Measurements from ENCODE around the gene SRC. TPM values are rescaled to one million over a fixed set of nuclear protein-coding genes. Genes with fewer than 3 reads are reported as not detected.

The SRC gene
- total RNA-seq, 4 donors from 2014 or later, result 23.4 to 36.9 (median 29.0) TPM

DNA sequence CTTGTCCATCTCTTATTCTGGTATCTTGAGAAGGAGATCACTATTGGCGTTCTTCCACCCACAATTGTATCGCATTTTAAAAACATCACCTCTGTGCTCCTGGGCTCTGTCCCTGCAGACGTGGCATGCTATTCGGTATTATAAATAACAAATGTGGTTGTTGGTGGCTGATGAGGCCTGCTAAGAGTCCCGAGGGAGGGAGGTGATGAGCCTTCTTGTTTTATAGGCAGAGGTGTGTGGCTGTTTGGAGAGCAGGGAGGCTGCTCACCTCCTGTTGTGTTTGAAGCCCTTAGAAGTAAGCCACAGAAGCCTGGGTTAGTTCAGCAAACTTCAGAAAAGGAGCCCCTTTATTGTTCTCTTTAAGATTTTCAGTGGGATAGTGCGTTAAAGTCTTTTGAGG lies 40.9 kb upstream of the SRC start:
- Histone ChIP-seq H3K4me3 (no peak overlapping the region), H3K9me3 (no peaks in the 10 kb centered on the region), H3K4me1 (peaks cover 0 to 38% (median 8%) of the 10 kb centered on the region in 4 donors), H3K27ac (no peak overlapping the region), H3K36me3 (peaks cover 0 to 56% (median 8%) of the 10 kb centered on the region in 3 donors), H3K27me3 (no peaks in the 10 kb centered on the region)
- DNase-seq (ENCODE audit: low spot score in 2 of 2), result no peak
- 62 to 68% methylated on average over 6 of the region's 6 CpGs for WGBS, 2 donors
- TF ChIP-seq EP300 (IDR thresholded peaks at IDR 0.05) (no peak), POLR2A (IDR thresholded peaks at IDR 0.05) (no peak)
- TF ChIP-seq, protein P1, sequence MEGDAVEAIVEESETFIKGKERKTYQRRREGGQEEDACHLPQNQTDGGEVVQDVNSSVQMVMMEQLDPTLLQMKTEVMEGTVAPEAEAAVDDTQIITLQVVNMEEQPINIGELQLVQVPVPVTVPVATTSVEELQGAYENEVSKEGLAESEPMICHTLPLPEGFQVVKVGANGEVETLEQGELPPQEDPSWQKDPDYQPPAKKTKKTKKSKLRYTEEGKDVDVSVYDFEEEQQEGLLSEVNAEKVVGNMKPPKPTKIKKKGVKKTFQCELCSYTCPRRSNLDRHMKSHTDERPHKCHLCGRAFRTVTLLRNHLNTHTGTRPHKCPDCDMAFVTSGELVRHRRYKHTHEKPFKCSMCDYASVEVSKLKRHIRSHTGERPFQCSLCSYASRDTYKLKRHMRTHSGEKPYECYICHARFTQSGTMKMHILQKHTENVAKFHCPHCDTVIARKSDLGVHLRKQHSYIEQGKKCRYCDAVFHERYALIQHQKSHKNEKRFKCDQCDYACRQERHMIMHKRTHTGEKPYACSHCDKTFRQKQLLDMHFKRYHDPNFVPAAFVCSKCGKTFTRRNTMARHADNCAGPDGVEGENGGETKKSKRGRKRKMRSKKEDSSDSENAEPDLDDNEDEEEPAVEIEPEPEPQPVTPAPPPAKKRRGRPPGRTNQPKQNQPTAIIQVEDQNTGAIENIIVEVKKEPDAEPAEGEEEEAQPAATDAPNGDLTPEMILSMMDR (IDR thresholded peaks at IDR 0.05), result no peak

DNA sequence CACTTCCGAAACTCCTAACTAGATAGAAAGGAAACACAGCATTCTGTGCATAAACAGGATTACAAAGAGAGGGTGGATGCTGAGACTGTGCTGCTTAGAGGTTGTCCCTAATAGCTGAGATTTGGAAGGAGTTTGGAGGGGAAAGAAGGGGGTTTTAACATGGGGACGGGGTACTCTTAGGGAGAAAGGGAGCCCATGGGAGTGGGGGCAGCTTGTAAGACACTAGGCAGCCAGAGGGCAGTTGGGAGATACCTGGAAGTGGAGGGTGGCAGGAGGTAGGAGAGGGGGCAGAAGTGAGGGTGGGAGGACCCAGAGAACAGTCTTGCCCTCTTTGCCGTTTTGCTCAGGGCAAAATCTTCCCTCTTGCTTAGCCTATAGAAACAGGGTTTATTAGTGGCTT lies 40.1 kb upstream of the SRC start:
- H3K9me3 ChIP-seq, result no peaks in the 10 kb centered on the region
- no peak overlapping the region for H3K4me3 ChIP-seq
- WGBS, 2 donors, result 50 to 52% methylated on average over 3 of the region's 3 CpGs
- H3K36me3 ChIP-seq, result peaks cover 0 to 60% (median 8%) of the 10 kb centered on the region in 3 donors
- H3K4me1 ChIP-seq, result peaks cover 0 to 38% (median 8%) of the 10 kb centered on the region in 4 donors
- no peak for DNase-seq (ENCODE audit: low spot score in 2 of 2)
- H3K27me3 ChIP-seq, result no peaks in the 10 kb centered on the region
- TF ChIP-seq EP300 (IDR thresholded peaks at IDR 0.05), result no peak
- TF ChIP-seq POLR2A (IDR thresholded peaks at IDR 0.05), result no peak
- TF ChIP-seq, protein P1 (IDR thresholded peaks at IDR 0.05), result no peak
- H3K27ac ChIP-seq, result peak overlapping the region in 2 of 4 donors; percentile 21 to 49

DNA sequence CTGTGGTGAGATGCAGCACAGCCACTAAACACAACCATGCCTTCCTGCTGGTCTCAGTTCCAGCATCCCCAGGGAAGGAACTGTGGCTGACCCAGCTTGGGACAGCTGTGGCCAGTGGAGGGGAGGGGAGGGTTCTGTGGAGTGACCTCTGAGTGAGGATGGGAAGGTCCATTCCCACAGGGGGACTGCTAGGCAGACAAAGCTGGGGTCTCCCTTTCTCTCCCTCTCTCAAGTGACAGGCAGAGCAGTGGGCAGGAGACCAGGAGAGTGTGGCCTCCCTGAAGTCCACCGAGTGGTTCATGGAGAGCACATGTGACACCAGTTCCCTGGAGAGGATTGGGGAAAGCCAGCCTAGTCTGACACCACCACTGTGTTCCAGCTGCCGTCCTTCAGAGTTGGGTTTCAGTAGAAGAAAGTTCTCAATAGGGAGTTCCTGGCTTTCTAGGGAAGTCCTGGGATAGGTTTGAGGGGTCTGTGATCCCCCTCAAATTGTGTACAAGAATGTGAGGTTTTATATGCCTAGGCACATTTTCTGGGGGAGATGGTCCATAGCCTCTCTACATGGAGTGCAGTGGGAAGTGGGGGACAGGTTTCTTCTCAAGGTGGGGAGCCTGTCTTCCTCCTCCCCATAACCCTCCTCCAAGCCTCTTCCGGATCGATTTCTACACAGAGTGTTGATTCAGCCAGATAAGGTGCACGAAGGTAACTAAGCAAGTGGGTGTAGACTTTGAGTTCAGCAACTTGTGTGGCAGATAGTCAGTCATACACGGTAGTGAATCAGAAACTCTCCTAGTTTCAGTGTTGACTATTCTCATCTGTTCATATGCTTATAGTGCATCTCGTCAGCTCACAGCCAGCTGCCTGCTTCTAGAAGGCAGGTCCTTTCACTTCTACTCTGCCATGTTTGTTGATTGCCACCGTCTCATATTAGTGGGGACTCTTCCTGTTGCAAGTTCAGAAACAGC lies 37.6 kb upstream of the SRC start:
- peaks cover 0 to 56% (median 11%) of the 10 kb centered on the region in 4 donors for H3K4me1 ChIP-seq

DNA sequence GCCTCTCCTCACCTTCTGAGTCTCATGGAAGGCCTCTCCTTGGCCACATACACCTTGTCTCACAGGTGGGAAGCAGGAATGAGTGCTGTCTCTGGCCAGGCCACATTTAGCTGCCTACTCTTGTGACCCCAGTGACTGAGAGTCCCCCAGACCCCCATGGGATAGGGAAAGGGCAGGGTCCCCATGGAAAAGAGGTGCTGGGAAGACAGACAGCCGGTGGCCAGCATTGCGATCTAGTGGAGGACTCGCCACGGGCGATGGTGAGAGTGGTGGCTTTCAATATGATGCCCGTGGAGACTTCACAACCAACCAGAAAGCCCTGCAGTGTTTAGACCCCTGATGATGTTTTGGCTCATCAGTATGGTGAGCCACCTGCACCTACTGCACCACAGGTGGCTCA lies 36.6 kb upstream of the SRC start:
- Histone ChIP-seq H3K9me3 (no peaks in the 10 kb centered on the region), H3K27ac (peak overlapping the region in 1 of 4 donors; percentile 51), H3K4me3 (no peak overlapping the region), H3K27me3 (no peaks in the 10 kb centered on the region), H3K36me3 (peaks cover 0 to 39% (median 0%) of the 10 kb centered on the region in 3 donors), H3K4me1 (peaks cover 0 to 65% (median 20%) of the 10 kb centered on the region in 4 donors)
- TF ChIP-seq POLR2A (IDR thresholded peaks at IDR 0.05) (no peak), EP300 (IDR thresholded peaks at IDR 0.05) (no peak)
- TF ChIP-seq, protein P1 (IDR thresholded peaks at IDR 0.05), result no peak
- no peak for DNase-seq (ENCODE audit: low spot score in 2 of 2)
- WGBS, 2 donors, result 87 to 94% methylated on average over 6 of the region's 6 CpGs

More for the DNA sequence above, 37.6 kb upstream of the SRC start:
- H3K9me3 ChIP-seq, result no peaks in the 10 kb centered on the region
- peaks cover 0 to 45% (median 0%) of the 10 kb centered on the region in 3 donors for H3K36me3 ChIP-seq
- 78 to 86% methylated on average over 7 to 8 of the region's 8 CpGs for WGBS, 2 donors
- TF ChIP-seq POLR2A (IDR thresholded peaks at IDR 0.05), result no peak
- no peak for TF ChIP-seq EP300 (IDR thresholded peaks at IDR 0.05)
- TF ChIP-seq, protein P1 (IDR thresholded peaks at IDR 0.05), result no peak
- peak overlapping the region in 2 of 4 donors; percentile 30 to 51 for H3K27ac ChIP-seq
- H3K4me3 ChIP-seq, result no peak overlapping the region
- no peak for DNase-seq (ENCODE audit: low spot score in 2 of 2)
- H3K27me3 ChIP-seq, result no peaks in the 10 kb centered on the region

Measured in tibial nerve (tissue), 4 donors.